CD4-positive, alpha-beta T cell treated with Interleukin-4 for 1 hour (primary cell): ENCODE data around the gene GPR176.
"Not testable (repeated sequence)": the region's sequence is repeated elsewhere in the genome, so short reads cannot be mapped to it uniquely, and the experiment has no call there.

ENCODE experiments used
- DNase-seq, 2 donors: peaks; one replicate each; pipeline ENCODE4 v3.0.0-alpha.2; 2020 to 2022

The GPR176 gene

DNA sequence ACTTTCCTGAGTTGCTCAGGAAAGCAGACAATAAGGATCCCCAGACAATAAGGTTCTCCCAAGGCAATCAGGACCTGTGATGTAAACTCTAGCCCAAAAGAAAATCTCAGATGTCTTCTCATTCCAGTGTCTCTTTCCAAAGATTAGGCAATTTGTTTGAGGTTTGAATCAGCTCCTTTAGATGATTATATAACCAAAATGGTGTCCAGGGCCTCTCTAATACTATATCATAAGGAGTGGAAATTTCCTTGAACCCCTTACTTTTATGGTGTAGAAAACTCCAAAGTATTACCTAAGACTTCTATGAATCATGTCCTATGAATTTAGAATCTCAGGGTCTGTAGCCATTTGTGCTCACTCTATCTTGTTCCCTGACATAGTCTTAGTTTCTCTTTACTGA lies 65.9 kb downstream of the GPR176 start:
- no peak for DNase-seq

DNA sequence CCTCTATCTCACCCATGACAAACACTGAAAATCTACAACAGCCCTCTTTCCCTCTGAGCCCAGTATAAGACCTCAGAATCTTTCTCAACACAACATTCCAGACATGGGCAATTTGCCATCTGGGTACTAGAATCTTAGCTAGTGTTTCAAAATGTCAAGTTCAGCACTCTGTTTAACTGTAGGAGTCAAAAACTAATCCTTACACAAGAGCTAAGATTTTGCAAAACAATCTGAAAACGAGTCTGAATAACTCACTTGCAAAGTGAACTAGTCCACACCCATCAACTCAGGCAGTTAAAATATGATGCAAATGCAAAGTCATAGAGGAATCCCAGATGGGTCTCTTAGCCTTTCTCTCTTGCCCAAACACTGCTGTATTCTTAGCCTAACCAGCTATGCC lies 67.8 kb downstream of the GPR176 start:
- no peak for DNase-seq

DNA sequence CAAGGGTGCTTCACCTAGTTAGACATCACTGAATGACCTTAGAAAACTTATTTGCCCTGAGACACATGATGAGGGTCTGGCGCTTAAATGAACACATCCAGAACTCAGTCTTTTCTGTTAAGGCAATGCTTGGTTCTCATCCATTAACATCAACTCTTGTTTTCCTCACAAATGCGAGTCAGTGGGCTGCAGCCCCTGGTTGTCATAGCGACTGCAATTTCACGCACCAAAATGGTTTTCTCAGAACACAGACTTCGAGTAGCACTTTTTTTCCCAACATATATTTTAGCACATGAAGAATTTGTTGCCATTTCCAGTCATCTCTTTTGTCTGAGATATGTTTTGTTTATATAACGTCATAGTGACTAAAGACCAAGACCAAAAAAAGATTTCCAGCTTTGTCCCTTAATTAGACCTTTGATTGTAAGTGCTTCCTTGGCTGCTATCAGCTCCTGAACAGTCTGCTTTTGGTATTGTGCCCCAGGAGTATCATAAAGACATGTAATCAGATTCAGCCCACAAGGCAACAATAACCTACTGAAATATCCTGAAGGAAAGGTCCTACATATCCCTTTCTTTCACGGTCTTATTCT lies 68.5 kb downstream of the GPR176 start:
- no peak for DNase-seq

- no peak for DNase-seq
Measured at GRCh38 chr15:39850436-39850835, 69.6 kb downstream of the GPR176 start.

GRCh38 chr15:39846108-39846507 lies 74.0 kb downstream of the GPR176 start:
- no peak for DNase-seq

DNA sequence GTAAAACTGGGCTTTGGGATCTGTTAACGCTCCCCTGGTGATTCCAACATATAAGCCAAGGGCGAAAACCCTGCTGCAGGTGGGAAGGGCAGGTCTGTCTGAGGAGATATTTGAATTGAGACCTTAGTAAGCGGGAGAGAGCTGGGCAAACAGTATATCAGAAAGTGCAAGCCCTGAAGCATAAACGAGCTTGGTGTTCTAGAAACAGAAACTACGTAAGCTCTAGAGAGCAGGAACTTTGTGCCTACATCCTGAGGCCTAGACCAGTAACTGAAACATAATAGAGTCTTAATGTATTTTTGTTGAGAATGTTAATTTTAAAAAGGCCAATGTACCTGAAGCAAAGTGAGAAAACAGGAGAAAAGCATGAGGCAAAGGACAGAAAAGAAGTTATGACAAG lies 74.5 kb downstream of the GPR176 start:
- DNase-seq, result no peak

DNA sequence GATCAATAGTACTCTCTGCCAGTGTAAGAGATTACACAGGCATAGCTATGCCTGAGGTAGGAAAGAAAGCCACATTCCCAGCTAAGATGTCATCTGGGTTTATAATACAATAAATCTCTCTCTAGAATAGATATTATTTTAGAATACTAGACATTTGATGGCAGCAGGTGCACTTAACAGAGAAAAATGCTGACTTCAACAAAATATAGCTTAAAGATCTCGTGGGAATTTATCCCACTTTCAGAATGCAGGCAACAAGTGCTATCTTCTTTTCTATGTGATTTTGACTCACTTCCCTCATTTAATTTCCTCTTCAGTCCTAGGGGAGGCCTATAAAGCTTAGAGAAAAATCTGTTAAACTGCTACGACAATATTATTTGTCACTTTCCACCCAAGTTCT lies 76.5 kb downstream of the GPR176 start:
- DNase-seq, result no peak

DNA sequence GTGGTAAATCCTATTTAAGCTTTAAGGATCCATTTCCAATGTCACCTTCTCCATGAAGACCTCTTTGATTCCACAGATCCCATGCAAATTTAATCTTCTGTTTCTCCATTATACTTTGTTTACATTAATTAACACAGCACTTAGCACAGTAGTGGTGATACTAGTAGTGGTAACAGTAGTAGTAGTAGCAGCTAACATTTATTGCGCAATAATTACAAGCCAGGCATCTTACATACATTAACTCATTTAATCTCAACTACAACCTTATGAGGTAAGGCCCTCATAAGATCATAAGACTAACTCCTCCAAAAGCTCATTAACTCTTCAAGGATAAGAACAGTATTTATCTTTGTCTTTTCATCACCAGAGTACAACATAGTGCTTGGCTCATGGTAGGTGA lies 82.6 kb downstream of the GPR176 start:
- DNase-seq, result no peak

DNA sequence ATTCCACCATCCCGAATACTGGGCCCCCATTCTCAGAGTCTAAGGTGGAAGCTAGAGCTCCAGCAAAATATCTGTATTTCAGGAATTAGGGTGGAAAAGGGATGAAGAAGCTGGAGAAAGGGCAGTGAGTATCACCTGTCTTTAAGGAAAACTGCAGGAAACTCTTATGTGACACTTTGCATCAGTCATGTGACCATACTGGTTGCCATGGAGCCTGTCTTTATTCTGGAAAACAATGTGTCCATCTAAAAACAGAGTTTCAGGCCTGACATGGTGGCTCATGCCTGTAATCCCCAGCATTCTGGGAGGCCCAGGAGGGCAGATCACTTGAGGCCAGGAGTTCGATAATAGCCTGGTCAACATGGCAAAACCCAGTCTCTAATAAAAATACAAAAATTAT lies 84.5 kb downstream of the GPR176 start:
- no peak for DNase-seq

DNA sequence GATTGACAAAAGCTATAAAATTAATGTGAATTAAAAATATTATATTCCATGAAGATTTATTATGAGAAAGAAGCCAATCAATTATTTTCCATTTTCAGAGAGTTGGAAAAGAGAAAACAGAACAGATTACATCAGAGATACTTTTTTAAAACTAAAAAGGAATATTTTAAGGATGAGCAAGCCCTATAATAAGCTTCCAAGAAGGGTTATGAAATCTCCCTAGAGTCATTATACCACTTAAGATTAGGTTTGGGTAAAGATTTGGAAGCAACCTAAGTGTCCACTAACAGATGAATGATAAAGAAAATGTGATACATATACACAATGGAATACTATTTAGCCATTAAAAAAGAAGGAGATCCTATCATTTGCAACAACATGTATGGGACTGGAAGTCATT lies 85.8 kb downstream of the GPR176 start:
- DNase-seq, result no peak

DNA sequence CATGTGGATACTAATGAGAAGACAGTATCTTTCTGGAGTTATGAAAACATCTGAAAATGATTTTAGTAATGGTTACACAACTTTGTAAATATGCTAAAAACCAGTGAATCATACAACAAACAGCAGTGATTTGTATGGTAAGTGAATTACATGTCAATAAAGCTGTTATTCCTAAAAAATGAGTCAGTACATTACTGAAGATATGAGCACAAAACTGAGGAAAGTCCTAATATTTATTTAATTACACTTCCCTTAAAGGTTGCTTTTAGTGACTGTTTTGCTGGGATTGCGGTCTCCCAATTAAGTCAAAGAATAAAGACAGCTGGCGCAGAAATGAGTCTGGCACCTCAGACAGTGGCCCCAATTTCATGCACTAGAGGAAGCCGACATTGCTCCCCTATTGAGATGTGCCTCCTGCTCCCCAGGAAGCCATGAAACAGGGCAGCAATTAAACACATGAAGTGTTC lies 86.5 kb downstream of the GPR176 start:
- DNase-seq, result no peak

DNA sequence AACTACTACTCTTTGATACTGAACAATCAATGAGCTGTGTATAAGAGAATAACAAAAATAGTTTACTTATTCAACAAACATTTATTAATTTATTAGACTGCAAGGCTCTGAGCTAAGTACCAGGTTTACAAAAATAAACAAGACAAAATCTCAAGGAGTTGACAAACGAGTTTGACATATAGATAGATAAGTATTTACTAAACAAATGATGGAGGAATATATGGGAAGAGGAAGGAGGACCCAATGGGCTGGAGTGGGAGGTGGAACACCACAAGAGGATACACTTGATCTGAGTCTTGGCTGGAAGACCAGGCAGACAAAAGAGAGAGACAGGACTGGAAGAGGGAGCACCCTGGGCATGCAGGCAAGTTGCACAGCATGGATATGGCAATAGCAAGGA lies 89.9 kb downstream of the GPR176 start:
- DNase-seq, result no peak

DNA sequence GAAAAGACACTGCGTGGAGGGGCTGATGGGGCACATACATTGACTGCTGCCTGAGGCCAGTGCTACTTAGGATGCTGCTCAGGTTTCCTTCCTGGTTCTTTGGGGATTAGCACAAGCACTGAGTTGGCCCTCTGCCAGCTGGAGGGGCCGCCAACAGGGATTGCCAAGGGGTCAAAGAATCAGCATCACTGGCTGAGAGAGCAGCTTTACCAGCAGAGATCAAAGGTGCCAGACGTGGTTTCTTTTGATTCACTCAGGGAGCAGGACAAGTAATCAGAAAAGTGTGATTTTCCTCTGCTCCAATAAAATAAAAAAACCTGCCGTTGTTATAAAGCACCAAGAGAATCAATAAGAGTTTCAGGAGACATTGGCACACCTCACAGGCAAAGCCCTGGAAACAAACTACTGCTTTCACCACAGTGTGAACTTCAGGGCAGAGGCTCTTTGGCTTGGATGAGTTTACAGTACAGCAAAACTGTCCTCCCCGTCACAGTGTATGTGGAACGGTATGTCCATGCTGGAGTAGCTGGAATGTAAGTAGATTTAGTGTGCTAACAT lies 91.6 kb downstream of the GPR176 start:
- no peak for DNase-seq

DNA sequence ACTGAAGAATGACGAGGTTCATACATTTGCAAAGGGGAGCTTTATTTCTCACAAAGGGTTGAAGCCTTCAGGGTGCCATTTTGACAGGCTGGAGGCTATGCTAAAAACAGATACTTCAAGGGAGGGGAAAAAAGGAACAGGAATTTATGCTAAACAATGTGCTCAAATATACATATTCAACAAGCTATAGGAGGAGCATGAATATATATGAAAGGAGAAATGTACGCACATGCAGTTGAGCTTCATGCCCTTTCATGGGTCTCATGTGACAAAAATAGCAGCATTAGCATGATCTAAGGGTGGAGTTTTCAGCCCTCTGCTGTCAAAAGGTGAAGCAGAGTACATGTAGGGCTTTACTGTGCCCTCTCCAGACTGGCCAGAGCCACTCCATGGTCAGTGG lies 93.1 kb downstream of the GPR176 start:
- DNase-seq, result no peak

DNA sequence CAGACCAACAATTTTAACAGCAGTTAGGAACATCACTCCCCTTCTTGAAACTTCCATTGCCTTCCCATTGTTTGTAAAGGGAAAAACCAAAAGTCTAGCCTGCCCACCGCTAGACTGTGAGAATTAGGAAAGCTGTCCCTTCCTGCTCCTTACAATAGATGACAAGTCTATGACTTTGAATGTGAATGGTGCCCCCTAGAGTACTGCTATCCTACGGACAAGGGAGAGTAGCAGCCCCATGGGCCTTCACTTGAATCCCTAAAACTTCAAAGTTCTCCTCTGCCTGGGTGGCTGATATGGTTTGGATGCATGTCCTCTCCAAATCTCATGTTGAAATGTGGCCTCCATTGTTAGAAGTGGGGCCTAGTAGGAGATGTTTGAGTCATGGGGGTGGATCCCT lies 96.4 kb downstream of the GPR176 start:
- no peak for DNase-seq

- no peak for DNase-seq
Measured at GRCh38 chr15:39820050-39820602, 99.9 kb downstream of the GPR176 start.

DNA sequence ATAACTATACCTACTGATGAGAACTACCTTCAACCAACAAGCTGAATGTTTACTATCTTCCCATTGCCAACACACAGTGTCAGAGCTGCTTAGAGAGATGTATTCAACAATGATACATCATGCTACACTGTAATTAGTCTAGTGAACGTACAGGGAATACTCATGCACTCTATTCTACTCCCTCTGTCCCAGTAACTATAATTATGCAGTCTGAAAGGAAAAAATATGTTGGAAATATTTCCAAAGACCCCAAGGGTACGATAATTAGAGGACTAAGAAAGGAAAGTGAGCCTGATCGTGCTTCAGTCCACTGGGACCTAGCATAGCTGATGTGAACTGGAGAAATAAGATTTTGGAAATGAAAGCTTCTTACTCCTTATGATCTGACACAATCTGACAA lies 100.5 kb downstream of the GPR176 start:
- DNase-seq, result no peak

GRCh38 chr15:39817892-39818291 lies 102.2 kb downstream of the GPR176 start:
- no peak for DNase-seq

- DNase-seq, result no peak
Measured at GRCh38 chr15:39814489-39814888, 105.6 kb downstream of the GPR176 start.

DNA sequence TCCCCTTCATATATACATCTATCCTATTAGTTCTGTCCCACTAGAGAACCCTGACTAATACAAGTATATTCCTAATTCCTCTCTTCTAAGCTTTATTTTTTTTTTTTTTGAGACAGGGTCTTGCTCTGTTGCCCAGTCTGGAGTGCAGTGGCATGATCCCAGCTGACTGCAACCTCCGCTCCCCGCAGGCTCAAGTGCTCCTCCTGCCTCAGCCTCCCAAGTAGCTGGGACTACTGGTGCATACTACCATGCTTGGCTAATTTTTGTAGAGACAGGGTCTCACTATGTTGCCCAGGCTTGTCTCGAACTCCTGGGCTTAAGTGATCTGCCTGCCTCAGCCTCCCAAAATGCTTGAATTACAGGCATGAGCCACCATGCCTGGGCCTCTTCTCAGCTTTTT lies 107.4 kb downstream of the GPR176 start:
- DNase-seq, result not testable (repeated sequence)

DNA sequence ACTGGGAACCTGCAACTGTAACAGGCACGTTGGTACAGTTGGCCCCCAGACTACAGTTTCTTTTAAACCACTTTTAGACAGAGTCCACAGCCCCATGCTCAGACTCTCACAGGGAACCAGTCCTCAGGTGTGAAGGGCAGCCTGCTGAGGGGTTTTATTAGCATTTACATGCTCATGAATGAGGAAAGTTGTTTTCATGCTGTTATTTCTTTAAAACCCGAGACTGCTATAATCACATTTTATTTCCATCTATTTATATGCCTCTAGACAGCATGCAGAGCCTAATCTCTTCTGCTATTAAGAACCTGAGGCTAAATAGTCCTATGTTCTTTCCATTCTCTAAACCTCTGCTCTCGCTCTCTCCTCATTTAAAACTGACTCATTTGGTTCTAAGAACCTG lies 111.2 kb downstream of the GPR176 start:
- DNase-seq, result no peak

DNA sequence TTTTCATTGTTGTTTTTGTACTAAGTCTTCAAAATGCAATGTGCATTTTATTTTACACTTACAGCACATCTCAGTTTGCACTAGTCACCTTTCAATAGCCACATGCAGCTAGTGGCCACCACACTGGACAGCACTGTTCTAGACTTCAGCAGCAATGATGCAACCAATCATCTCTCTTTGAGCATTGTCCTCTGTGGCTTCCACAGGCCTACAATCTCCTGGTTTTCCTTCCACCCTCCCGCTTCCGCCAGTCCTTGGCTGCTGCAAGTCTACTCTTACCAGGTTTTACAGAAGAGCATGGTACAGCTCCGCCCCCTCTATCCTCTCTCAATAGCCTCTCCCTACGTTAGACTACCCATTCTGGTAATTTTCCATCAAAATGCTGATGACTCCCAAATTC lies 112.3 kb downstream of the GPR176 start:
- DNase-seq, result no peak

DNA sequence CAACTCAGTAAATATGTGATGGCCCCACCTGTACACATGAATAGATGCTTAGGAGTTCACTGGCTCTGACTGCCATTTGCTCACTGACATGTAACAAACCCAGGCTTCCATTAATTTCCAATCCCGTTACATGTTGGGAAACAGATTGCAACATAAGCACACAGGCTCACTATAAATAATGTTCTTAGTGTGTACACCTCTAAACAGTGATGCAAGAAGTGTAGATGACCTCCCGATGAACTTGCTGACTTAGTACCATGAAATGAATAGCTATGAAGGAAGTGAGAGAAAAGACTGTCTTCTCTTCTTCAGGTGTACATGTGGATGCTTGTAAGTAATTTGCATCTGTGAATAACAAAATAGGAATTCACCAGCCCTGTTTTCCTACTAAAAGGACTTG lies 116.0 kb downstream of the GPR176 start:
- DNase-seq, result no peak

DNA sequence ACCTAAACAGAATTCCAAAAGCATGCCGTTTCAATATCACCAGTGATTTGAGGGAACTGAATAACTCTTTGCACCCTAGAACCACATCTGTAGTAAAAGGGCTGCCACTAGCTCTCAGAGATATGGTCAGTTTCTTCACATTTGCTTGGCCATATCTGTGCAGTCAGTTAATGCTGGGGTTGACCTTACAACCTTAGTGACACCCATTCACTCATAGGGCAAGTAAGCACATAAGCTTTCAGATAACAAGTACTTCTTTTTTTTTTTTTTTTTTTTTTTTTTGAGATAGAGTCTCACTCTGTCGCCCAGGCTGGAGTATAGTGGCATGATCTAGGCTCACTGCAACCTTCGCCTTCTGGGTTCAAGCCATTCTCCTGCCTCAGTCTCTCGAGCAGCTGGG lies 117.0 kb downstream of the GPR176 start:
- no peak for DNase-seq
